NCI-H187 (cell line): Measurements from ENCODE around the gene LPCAT1.
A peak's percentile ranks its signal among the peaks of the same experiment; 100 is the strongest.

Experiments
- DNase-seq, 2 experiments: peaks; one replicate each; lab custom pipeline; 2025; lab: John Stamatoyannopoulos, UW

The LPCAT1 gene

GRCh38 chr5:1444361-1445189 is 79.2 kb downstream of the LPCAT1 start:
- DNase-seq, result no peak

DNA sequence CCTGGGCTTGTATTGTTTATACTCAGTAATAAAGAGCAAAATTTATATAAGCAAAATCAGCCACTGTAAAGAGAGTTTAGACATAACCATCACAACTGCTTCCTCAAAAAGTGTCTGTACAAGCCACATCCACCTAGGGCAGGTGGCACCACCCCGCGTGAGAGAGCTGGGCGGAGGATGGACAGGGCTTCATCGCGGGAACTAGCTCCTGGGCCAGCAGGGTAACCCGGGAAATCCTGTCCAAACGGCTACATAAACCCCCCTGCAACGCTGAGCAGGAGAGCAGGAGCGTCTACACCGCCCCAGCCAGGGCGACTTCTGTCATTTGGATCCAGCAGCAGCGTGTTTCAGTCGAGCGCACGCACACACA is 79.8 kb downstream of the LPCAT1 start:
- DNase-seq, result no peak

GRCh38 chr5:1443171-1443570 is 80.6 kb downstream of the LPCAT1 start:
- DNase-seq, result no peak

DNA sequence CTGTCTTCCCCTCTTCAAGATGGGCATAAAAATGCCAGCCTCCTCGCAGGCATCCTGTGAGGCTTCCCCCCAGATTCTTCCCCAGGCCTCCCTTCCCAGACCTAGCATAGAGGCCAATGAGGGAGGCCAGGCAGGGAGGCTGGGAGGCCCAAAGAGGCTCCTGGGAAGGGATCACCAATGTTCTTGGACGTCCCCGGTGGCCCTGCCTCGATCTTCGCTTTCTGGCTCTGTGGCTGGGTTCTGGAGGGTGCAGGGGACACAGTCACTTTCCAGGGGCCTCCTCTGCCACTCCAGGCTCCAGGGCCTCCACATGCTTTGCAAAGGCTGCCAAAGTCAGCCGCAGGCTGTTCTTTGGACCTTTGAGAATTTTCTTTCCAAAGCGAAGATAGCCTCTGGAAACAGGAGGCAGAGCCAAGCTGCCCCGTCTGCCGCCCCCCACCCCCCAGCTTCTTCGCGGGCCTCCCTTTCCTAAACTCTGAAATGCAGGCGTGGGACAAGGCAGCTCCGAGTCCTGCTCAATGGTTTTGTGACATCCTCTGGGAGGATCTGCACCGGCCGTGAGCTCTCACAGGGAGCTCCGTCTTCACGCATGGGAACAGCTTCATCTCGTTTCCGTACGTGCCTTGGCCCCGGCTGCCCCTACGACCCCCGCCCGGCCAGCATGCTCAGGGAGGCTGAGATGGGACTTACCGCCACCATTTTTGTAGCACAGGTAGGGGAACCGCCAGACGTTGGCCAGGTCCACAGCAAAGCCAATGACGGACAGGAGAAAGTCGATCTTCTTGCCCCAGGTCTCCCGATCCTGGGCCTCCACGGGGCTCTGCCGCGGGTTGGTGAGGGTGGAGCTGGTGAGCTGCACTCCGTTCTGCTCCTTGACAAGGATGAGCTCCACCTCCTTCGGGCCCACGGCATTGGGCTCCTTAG is 81.3 kb downstream of the LPCAT1 start:
- DNase-seq, result no peak

DNA sequence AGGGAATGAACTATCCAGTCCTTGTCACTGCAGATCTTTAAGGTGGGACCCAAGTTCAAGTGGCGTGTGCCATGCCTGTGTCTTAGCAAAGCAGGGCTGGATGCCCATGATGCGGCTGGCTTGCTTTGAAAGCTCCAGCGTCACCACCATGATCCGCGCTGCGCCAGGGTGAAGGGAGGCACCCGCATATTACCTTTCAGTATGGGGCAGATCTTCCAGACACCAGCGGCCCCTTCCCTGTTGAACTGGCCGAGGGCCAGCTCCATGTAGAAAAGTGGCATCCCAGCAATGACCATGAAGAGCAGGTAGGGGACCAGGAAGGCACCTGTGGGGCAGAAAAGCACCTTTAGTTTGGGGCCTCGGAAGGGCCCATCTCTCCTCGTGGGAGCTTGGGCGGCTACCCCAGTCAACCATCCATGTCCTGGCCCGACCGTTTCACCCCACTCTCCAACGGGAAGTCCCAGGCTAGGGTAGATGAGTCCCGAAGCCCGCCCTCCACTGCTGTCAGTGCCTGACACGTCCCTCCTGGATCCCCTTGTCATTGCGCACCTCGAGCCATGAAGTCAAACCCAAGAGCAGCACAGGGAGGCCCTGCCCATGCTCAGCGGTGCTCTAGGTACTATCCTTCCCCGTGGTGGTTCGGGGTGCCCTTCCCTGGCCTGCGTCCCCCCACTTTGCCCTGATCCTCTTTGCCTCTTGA is 82.4 kb downstream of the LPCAT1 start:
- no peak for DNase-seq

GRCh38 chr5:1440098-1440493 is 83.7 kb downstream of the LPCAT1 start:
- DNase-seq, result no peak

DNA sequence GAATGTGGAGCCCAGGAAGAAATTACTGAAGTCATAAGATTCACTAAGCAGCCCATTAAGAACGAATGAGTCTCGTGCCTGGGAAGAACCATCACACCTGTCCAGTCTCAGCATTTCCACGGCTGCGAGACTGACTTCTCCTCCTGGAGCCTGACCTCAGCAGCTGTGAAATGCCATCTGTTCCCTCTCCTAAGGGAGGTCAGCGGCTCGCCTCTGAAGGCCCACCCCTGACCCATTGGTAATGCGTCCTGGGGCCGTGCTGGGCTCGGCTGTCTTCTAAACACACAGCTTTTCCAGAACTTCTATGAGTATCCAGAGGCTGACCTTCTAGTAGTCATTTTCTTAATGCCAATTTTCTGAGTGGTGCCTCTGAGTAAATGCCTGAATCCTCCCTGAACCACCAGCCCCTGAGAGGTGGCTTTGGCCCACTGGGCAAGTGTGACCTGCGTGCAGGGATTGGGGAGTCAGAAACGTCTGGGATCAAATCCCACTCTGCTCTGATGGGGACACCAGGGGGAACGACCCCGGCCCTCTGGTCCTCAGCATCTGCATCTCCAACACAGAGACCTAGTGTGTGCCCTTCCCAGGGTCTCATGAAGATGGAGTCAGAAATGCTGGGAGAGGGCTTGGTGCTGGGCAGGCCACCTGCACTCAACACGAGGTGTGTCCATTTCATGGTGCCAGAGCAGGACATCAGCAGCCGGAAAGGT is 84.2 kb downstream of the LPCAT1 start:
- no peak for DNase-seq

- no peak for DNase-seq
These were observed 84.9 kb downstream of the LPCAT1 start for GRCh38 chr5:1438871-1439270.

DNA sequence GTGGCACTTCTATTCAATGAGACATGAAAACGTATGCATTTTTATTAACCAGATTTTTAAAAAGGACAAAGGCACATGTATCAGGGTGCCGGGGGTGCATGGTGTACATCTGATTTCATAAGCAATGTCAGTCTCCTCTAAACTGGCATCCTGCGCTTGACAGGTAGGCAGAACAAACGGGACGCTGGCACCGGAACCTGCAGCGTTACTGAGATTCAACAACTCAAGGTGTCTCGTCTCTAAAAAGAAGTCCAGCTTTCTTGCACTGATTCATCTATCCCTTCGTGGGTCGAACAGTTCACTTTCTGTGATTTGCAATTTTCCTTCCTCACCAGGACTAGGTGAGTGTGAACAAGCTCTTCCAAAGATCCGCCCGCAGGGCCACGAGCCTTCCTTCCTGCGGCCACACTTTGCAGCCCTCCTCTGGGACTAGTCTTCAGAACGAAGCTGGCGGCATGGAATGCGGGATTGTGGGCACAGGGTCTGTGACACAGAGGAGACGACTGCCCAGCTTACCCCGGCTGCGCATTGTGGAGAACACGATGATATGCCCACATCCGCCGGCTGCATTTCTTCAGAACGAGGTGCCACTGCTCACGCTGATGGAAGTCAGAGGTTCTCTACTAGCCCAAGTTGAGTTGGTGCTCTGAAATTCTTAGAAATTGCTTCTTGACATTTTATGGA is 85.7 kb downstream of the LPCAT1 start:
- DNase-seq, result no peak

GRCh38 chr5:1437226-1437829 is 86.4 kb downstream of the LPCAT1 start:
- peak in 1 of 2 experiments; percentile 12 for DNase-seq

DNA sequence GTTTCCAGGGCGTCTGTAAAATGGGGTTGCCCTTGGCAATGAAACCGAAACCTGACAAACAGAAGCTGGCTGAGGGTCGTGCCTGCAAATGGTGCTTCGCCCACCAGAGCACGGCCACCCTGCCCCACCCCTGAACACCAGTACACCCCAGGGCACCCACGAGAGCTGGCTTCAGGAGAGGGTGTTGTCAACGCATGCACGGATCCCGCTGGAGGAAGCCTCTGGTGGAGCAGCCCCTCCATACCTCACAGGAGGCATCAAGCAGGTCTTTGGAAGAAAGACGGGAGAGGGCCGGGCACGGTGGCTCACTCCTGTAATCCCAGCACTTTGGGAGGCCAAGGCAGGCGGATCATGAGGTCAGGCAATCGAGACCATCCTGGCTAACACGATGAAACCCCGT is 87.1 kb downstream of the LPCAT1 start:
- DNase-seq, result no peak

DNA sequence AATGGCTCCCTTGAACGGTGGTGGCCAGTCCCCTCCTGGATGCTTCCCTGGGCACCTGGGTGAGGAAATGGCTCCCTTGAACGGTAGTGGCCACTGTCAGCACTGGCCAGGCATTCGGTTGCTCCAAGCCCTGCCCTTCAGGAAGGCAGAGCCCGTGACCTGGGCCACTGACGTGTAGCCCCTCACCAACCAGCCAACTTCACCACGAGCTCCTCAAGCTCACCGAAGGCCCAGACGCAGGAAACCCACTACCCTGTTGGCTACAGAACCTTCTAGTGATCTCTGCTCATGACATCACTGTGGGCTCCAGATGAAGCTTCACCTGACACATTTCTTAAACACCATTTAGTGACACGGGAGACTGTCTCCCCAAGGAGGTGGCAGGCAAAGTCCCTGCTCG is 87.7 kb downstream of the LPCAT1 start:
- no peak for DNase-seq

DNA sequence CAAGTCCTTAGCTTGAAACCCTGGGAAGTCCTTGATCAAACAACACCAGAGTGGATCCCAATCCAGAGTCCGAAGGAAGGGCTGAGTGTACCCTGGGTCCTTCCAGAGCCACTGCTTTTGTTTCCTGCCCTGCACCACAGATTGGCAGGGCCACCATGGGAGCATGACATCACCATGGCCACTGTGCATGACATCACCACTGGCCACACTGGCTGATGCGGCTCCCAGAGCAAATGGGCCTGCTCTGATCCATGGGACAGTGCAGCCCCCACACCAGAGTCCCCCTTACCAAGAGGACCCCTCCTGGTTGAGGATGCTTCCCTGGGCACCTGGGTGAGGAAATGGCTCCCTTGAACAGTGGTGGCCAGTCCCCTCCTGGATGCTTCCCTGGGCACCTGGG is 88.4 kb downstream of the LPCAT1 start:
- no peak for DNase-seq

GRCh38 chr5:1432296-1432695 is 91.5 kb downstream of the LPCAT1 start:
- DNase-seq, result no peak

- DNase-seq, result no peak
These were observed 91.9 kb downstream of the LPCAT1 start for GRCh38 chr5:1431896-1432295.

DNA sequence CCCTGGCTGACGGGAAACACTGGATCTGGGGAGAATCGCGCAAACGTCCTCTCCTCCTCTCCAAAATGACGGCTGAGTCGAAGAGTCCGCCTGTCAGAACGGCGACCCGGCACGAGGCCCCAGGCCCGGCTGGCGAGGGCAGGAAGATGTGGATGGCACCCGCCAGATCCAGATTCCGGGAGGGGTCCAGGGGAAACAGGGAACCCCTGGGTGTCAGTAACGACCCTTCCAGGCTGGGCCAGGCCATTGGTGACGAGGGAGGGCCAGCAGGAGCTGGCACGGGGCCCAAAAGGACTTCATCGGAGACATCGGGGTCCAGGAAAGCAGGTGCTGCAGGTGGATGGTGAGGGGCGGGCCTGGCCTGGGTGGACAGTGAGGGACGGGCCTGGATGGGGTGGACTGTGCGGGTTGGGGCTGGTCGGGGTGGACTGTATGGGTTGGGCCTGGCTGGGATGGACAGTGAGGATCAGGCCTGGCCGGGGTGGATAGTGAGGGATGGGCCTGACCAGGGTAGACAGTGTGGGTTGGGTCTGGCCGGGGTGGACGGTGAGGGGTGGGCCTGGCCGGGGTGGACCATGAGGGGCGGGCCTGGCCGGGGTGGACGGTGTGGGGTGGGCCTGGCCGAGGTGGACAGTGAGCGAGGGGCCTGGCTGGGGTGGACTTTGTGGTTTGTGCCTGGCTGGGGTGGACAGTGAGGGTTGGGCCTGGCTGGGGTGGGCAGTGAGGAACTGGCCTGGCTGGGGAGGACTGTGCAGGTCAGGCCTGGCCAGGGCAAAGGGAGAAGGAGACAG is 92.5 kb downstream of the LPCAT1 start:
- DNase-seq, result no peak

DNA sequence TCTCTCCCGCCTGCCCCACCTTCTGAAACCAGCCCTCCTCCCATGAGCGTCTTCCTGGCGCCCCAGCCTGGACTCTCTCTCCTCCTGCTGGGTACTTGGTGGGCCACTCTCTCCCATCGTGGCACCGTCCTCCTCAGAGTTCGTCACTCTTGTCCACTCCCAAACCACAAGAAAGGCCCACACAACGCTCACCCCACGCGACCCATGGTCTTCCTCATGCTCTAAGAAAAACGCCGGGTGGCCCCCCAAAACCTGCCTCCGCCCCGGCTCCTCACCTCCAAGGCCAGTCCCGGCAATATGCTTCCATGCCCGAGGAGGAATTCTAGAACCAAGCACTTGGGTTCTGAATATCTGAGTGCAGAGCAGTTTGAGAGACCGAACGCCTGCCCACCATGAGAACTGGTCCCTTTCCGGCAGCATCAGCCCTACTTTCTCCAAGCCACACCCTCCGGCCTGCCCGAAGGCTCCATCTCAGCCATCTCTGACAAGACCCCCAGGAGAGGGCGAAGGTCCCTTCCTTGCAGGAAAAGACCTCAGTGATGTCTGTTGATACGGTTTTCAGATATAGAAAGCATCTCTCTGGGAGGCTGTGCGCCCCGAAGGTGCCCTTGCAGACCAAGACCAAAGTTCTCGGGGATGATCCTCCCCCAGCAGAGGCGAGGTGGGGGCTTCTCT is 93.5 kb downstream of the LPCAT1 start:
- DNase-seq, result no peak

DNA sequence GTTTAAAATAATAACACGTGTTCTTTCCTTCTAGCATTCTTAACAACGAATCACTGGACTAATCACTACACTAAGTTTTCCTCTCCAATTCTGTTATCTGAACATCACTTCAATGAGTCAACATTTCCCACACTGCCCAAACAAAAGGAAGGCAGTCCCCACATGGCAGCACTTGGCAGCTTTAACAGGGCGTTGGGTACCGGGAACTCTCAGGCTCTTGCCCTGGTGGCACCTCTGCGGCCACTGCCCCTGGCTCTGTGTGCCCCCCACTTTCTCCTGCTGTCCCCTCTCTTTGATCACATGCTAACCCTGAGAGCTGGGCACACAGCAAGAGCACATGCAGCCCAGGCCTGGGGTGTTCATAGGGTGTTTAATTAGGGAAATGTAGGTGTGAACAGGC is 94.3 kb downstream of the LPCAT1 start:
- DNase-seq, result no peak

DNA sequence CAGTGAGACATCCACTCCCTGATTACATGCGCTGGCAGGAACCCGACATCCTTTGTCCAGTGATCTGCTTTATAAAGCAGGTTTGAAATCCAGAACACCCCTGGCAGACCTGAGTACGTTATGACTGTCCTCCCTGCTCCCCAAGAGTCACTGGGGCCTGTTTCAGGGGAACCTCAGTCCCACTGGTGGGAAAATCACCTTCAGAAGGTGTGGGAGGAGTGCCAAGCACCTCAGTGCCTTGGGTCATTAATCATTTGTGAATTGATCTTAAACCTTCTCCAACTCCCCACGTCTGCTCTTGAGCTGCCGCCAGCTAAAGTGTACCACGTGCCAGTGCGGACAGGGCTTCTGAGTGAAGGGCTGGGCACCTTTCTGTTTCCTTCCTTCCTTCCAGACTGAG is 94.7 kb downstream of the LPCAT1 start:
- peak in 1 of 2 experiments; percentile 50 for DNase-seq
